KBM-7 (cell line): ENCODE measurements around the gene FARP2.

Source experiments
- DNase-seq: peaks from one replicate; pipeline ENCODE4 v3.0.0-alpha.2; 2015
- in situ Hi-C: fragments of 300-500 bp; cut with MboI; formaldehyde crosslinking; loops from 2 replicates; pipeline ENCODE4 v1.14.3; 2020; ENCODE audit warnings: low sequenced_read_pairs, low pct_unique_long_range_greater_than_20kb, mixed read lengths

The FARP2 gene

GRCh38 chr2:241321033-241321432 lies 35.1 kb upstream of the FARP2 start:
- in situ Hi-C loops: no loop called here
- no peak for DNase-seq

- in situ Hi-C loops: no loop called here
Measured at GRCh38 chr2:241321886-241322285, 34.2 kb upstream of the FARP2 start.

GRCh38 chr2:241323778-241324177 lies 32.3 kb upstream of the FARP2 start:
- in situ Hi-C loops: no loop called here
- no peak for DNase-seq

More at GRCh38 chr2:241321886-241322285, 34.2 kb upstream of the FARP2 start:
- DNase-seq: no peak

GRCh38 chr2:241324775-241325174 lies 31.3 kb upstream of the FARP2 start:
- DNase-seq: peak; percentile 48
- in situ Hi-C loops: no loop called here

GRCh38 chr2:241325257-241325656 lies 30.8 kb upstream of the FARP2 start:
- in situ Hi-C loops: no loop called here
- DNase-seq: no peak

GRCh38 chr2:241329669-241330615 lies 26.1 kb upstream of the FARP2 start:
- no peak for DNase-seq
- in situ Hi-C loops: no loop called here

- in situ Hi-C loops: no loop called here
- no peak for DNase-seq
Measured at GRCh38 chr2:241330616-241330981, 25.5 kb upstream of the FARP2 start.

- no peak for DNase-seq
- in situ Hi-C loops: no loop called here
Measured at GRCh38 chr2:241334813-241335212, 21.3 kb upstream of the FARP2 start.

- in situ Hi-C loops: no loop called here
- DNase-seq: no peak
Measured at GRCh38 chr2:241339839-241340630, 16.1 kb upstream of the FARP2 start.

- in situ Hi-C loops: no loop called here
- no peak for DNase-seq
Measured at GRCh38 chr2:241340631-241341163, 15.4 kb upstream of the FARP2 start.

- in situ Hi-C loops: no loop called here
- DNase-seq: no peak
Measured at GRCh38 chr2:241344925-241345651, 11.0 kb upstream of the FARP2 start.

GRCh38 chr2:241349941-241350340 lies 6.1 kb upstream of the FARP2 start:
- DNase-seq: no peak
- in situ Hi-C loops: no loop called here

- no peak for DNase-seq
- in situ Hi-C loops: no loop called here
Measured at GRCh38 chr2:241350530-241350877, 5.6 kb upstream of the FARP2 start.

- DNase-seq: no peak
- in situ Hi-C loops: no loop called here
Measured at GRCh38 chr2:241350878-241351639, 5.0 kb upstream of the FARP2 start.

- DNase-seq: no peak
- in situ Hi-C loops: no loop called here
Measured at GRCh38 chr2:241351640-241352031, 4.4 kb upstream of the FARP2 start.

- no peak for DNase-seq
Measured at GRCh38 chr2:241352227-241352626, 3.9 kb upstream of the FARP2 start.

GRCh38 chr2:241354668-241355658 lies 1.1 kb upstream of the FARP2 start:
- in situ Hi-C loops: no loop called here
- DNase-seq: peak; percentile 82

More at GRCh38 chr2:241352227-241352626, 3.9 kb upstream of the FARP2 start:
- in situ Hi-C loops: no loop called here

GRCh38 chr2:241356871-241357260 lies 781 bp downstream of the FARP2 start:
- peak; percentile 30 for DNase-seq
- in situ Hi-C loops: no loop called here
